HG02571 (cell line): ENCODE data around the gene NRP2.

Experiments used
- ATAC-seq: cut with Tn5 transposase; IDR thresholded peaks from one replicate; pipeline ENCODE4 v1.9.1; 2021; ENCODE audit warnings: mild to moderate bottlenecking, moderate library complexity; ENCODE audit not compliant: unreplicated experiment

NRP2 gene

GRCh38 chr2:205800224-205800623 lies 117.9 kb downstream of the NRP2 start:
- ATAC-seq, result no peak

- no peak for ATAC-seq
These were observed 118.5 kb downstream of the NRP2 start for GRCh38 chr2:205800773-205801172.

- ATAC-seq, result no peak
These were observed 119.8 kb downstream of the NRP2 start for GRCh38 chr2:205802065-205802464.

- no peak for ATAC-seq
These were observed 120.6 kb downstream of the NRP2 start for GRCh38 chr2:205802941-205803340.

- ATAC-seq, result no peak
These were observed 121.2 kb downstream of the NRP2 start for GRCh38 chr2:205803500-205803899.

- no peak for ATAC-seq
These were observed 122.8 kb downstream of the NRP2 start for GRCh38 chr2:205805136-205805535.

- no peak for ATAC-seq
These were observed 124.0 kb downstream of the NRP2 start for GRCh38 chr2:205806143-205806905.

GRCh38 chr2:205807229-205807628 lies 124.9 kb downstream of the NRP2 start:
- no peak for ATAC-seq

GRCh38 chr2:205807758-205808157 lies 125.5 kb downstream of the NRP2 start:
- ATAC-seq, result no peak

- no peak for ATAC-seq
These were observed 126.3 kb downstream of the NRP2 start for GRCh38 chr2:205808486-205809121.

- no peak for ATAC-seq
These were observed 129.1 kb downstream of the NRP2 start for GRCh38 chr2:205811387-205811786.

- ATAC-seq, result no peak
These were observed 131.7 kb downstream of the NRP2 start for GRCh38 chr2:205814039-205814364.

- no peak for ATAC-seq
These were observed 133.4 kb downstream of the NRP2 start for GRCh38 chr2:205815673-205816072.

- ATAC-seq, result no peak
These were observed 134.0 kb downstream of the NRP2 start for GRCh38 chr2:205816268-205816667.

- ATAC-seq, result no peak
These were observed 140.3 kb downstream of the NRP2 start for GRCh38 chr2:205822579-205822978.

GRCh38 chr2:205827809-205828365 lies 145.6 kb downstream of the NRP2 start:
- no peak for ATAC-seq

GRCh38 chr2:205833864-205834263 lies 151.6 kb downstream of the NRP2 start:
- ATAC-seq, result no peak

- no peak for ATAC-seq
These were observed 152.5 kb downstream of the NRP2 start for GRCh38 chr2:205834796-205835195.

- ATAC-seq, result no peak
These were observed 153.0 kb downstream of the NRP2 start for GRCh38 chr2:205835251-205835791.

- ATAC-seq, result no peak
These were observed 153.6 kb downstream of the NRP2 start for GRCh38 chr2:205835923-205836322.

GRCh38 chr2:205836477-205837221 lies 154.3 kb downstream of the NRP2 start:
- no peak for ATAC-seq
